Esophagus (tissue), 2 donors: ENCODE results near the gene DMXL2. TPM values are rescaled to one million over a fixed set of nuclear protein-coding genes. Genes with fewer than 3 reads are reported as not detected.
"Not testable (repeated sequence)": the region's sequence is repeated elsewhere in the genome, so short reads cannot be mapped to it uniquely, and the experiment has no call there.

Experiments
- H3K27ac ChIP-seq, 2 donors: one replicate each; pipeline ENCODE4 v1.5.1; 2013; ENCODE audit warnings: low read depth in 2 of 2, mild to moderate bottlenecking in 2 of 2, inconsistent platforms in 1 of 2, low read length in 1 of 2, moderate library complexity in 1 of 2
- H3K27me3 ChIP-seq, 2 donors: one replicate each; pipeline ENCODE4 v1.6.1; 2013; ENCODE audit warnings: low read length in 2 of 2, control low read depth in 1 of 2, mild to moderate bottlenecking in 1 of 2; ENCODE audit not compliant: insufficient read depth in 2 of 2, control insufficient read depth in 1 of 2
- H3K36me3 ChIP-seq, 2 donors: one replicate each; pipeline ENCODE4 v1.6.1; 2013; ENCODE audit warnings: low read length in 1 of 2; ENCODE audit not compliant: control insufficient read depth in 2 of 2, insufficient read depth in 2 of 2
- H3K4me1 ChIP-seq, 2 donors: one replicate each; pipeline ENCODE4 v1.6.1; 2013; ENCODE audit warnings: low read length in 1 of 2; ENCODE audit not compliant: control insufficient read depth in 2 of 2, insufficient read depth in 2 of 2
- H3K4me3 ChIP-seq, 2 donors: one replicate each; pipeline ENCODE4 v1.5.1; 2013; ENCODE audit warnings: low read length in 2 of 2, mild to moderate bottlenecking in 2 of 2, low read depth in 1 of 2, moderate library complexity in 1 of 2
- H3K9me3 ChIP-seq, 2 donors: one replicate each; pipeline ENCODE4 v1.6.1; 2013; ENCODE audit warnings: mild to moderate bottlenecking in 2 of 2, low read depth in 1 of 2, low read length in 1 of 2, moderate library complexity in 1 of 2; ENCODE audit not compliant: control insufficient read depth in 2 of 2, insufficient read depth in 1 of 2
- WGBS, 2 donors: extraction: QIAGEN DNeasy Blood & Tissue Kit; methylation state at CpG; one replicate each; pipeline ENCODE4 v1.1.7; 2013; 5-methylcytosine and 5-hydroxymethylcytosine counted together
- polyA plus RNA-seq, 2 donors: library from polyadenylated mRNA; stranded (reverse); fragments of 200-250 nt; gene quantifications; one replicate each; pipeline ENCODE4 v1.2.3, GENCODE V29; 2013
- donor health status: healthy with polysubstance abuse.
- donor health status: Bipolar disorder and iron deficiency.

DMXL2 gene
- polyA plus RNA-seq, 2 donors, result 4.8 to 6.5 TPM

GRCh38 chr15:51580982-51581381 lies 41.6 kb downstream of the DMXL2 start:
- Histone ChIP-seq H3K4me3 (no peak overlapping the region), H3K9me3 (no peaks in the 10 kb centered on the region), H3K36me3 (no peaks in the 10 kb centered on the region), H3K27ac (no peak overlapping the region), H3K27me3 (no peaks in the 10 kb centered on the region), H3K4me1 (no peaks in the 10 kb centered on the region)
- WGBS, 2 donors, result 94 to 96% methylated on average over 4 of the region's 4 CpGs

GRCh38 chr15:51580385-51580784 lies 42.2 kb downstream of the DMXL2 start:
- no peaks in the 10 kb centered on the region for H3K9me3 ChIP-seq
- no peaks in the 10 kb centered on the region for H3K36me3 ChIP-seq
- no peaks in the 10 kb centered on the region for H3K27me3 ChIP-seq
- H3K27ac ChIP-seq, result no peak overlapping the region
- no peak overlapping the region for H3K4me3 ChIP-seq
- H3K4me1 ChIP-seq, result no peaks in the 10 kb centered on the region
- 84 to 86% methylated on average over 2 of the region's 2 CpGs for WGBS, 2 donors

- Histone ChIP-seq H3K9me3 (no peaks in the 10 kb centered on the region), H3K27ac (no peak overlapping the region), H3K27me3 (no peaks in the 10 kb centered on the region), H3K36me3 (no peaks in the 10 kb centered on the region), H3K4me3 (no peak overlapping the region), H3K4me1 (no peaks in the 10 kb centered on the region)
- 96 to 100% methylated on average over 2 of the region's 2 CpGs for WGBS, 2 donors
These were observed 43.6 kb downstream of the DMXL2 start for GRCh38 chr15:51579012-51579411.

DNA sequence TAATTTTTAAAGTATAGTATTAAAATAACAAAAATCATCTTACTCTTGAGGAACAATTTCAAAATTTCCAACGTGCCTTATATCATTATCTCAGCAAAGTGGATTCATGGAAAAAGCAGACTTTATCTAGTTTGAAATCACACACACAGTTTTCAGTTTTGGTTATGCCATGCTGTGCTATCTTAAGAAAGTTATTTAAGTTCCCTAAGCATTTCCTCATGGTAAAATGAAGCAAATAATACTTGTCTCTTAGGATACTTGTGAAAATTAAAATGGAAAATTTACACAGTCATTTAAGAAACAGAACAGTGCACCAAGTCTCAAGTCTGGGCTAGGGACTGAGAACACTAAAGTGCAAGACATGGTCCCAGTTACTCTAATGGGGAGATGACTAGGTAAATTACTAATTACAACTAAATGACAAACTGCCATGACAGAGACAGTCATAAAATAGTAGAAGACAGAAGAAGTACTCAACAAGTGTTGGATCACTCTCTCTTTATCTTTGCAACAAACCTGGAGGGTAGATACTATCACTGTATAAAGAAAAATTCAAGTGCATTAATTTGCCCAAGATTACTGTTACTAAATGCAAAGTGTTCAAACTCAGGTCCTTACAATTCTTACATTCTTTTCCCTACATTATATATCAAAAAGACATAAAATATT lies 44.8 kb downstream of the DMXL2 start:
- H3K9me3 ChIP-seq, result no peaks in the 10 kb centered on the region
- no peak overlapping the region for H3K27ac ChIP-seq
- 66 to 79% methylated on average over 1 of the region's 1 CpG for WGBS, 2 donors
- no peak overlapping the region for H3K4me3 ChIP-seq
- no peaks in the 10 kb centered on the region for H3K27me3 ChIP-seq
- no peaks in the 10 kb centered on the region for H3K36me3 ChIP-seq
- H3K4me1 ChIP-seq, result no peaks in the 10 kb centered on the region

- Histone ChIP-seq H3K9me3 (no peaks in the 10 kb centered on the region), H3K27me3 (no peaks in the 10 kb centered on the region), H3K36me3 (no peaks in the 10 kb centered on the region), H3K4me1 (no peaks in the 10 kb centered on the region), H3K4me3 (no peak overlapping the region), H3K27ac (no peak overlapping the region)
- WGBS, 2 donors, result 68 to 79% methylated on average over 2 of the region's 2 CpGs
These were observed 45.6 kb downstream of the DMXL2 start for GRCh38 chr15:51576911-51577500.

DNA sequence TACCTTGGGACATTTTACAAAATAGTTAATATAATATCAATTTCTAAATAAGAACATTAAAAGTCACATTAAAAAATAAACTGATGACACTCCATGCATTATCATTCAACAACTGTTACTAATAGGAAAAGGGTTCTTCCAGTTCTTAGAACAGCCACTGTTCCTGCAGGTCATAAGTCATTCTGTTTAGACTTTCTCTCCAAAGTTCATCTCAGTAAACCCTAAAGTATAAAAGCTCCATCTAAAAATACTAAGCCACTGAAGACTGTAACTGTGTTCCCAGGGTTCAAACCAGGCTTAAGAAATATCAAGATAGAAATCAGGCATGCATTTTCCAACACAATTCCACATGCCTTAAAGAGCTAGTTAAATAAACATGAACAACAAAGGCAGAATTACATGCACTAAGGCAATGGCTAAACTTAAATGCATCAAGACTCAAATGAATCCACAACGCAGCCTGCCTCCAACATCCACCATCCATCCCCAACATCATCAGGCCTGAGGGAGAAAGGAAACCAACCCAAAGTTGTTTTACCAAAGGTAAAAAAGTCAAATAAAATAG lies 46.2 kb downstream of the DMXL2 start:
- Histone ChIP-seq H3K9me3 (no peaks in the 10 kb centered on the region), H3K4me1 (no peaks in the 10 kb centered on the region), H3K4me3 (no peak overlapping the region), H3K36me3 (no peaks in the 10 kb centered on the region), H3K27ac (no peak overlapping the region), H3K27me3 (no peaks in the 10 kb centered on the region)
- 86% methylated on average over 1 of the region's 1 CpG for WGBS, 2 donors

DNA sequence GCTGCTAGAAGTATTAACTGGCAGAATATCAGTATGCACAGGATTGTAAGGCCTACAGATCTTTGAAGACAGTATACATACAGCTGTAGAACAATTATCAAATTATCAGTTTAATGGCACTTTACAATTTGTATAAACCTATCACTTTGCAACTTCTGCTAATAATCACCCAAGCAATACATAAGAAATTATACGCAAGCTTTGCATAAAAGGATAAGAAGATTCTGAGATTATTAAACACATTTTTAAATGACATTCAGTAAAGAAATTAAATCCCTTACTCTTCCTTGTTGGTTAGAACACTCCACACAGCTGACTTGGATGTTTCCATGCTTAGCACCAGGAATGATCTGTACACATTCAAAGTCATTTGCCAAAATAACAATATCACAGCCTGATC lies 46.8 kb downstream of the DMXL2 start:
- H3K36me3 ChIP-seq, result no peaks in the 10 kb centered on the region
- no peaks in the 10 kb centered on the region for H3K4me1 ChIP-seq
- no peaks in the 10 kb centered on the region for H3K9me3 ChIP-seq
- H3K27ac ChIP-seq, result no peak overlapping the region
- H3K4me3 ChIP-seq, result no peak overlapping the region
- 95 to 100% methylated on average over 1 of the region's 1 CpG for WGBS, 2 donors
- no peaks in the 10 kb centered on the region for H3K27me3 ChIP-seq

- H3K36me3 ChIP-seq, H3K9me3 ChIP-seq, H3K4me3 ChIP-seq, H3K4me1 ChIP-seq, H3K27me3 ChIP-seq, H3K27ac ChIP-seq: not testable (repeated sequence)
- 89 to 97% methylated on average over 2 of the region's 2 CpGs for WGBS, 2 donors
These were observed 49.2 kb downstream of the DMXL2 start for GRCh38 chr15:51573352-51573751.

GRCh38 chr15:51568939-51569784 lies 53.4 kb downstream of the DMXL2 start:
- not testable (repeated sequence) for H3K4me3 ChIP-seq, H3K27me3 ChIP-seq, H3K27ac ChIP-seq, H3K36me3 ChIP-seq, H3K4me1 ChIP-seq, H3K9me3 ChIP-seq
- 73 to 74% methylated on average over 18 of the region's 18 CpGs for WGBS, 2 donors
